Measurements from ENCODE around the gene CPT2. TPM values are rescaled to one million over a fixed set of nuclear protein-coding genes. Genes with fewer than 3 reads are reported as not detected.

The CPT2 gene
- total and polyA plus RNA-seq, 9 of the 15 experiments (the other 6 are each of a cell fraction or from before 2014, with no cell fraction given) = 7.6 to 25.1 (median 16.8) TPM

- ChIA-PET POLR2A (interaction anchor here (0.6 to 0.7 kb wide), 2 partner anchors 109 to 678 kb away, joined by 3 read pairs; no protein-coding TSS in a partner anchor), CTCF (ENCODE audit: low intra/inter-chr PET ratio) (no interaction called here)
- H3K79me2 ChIP-seq (ENCODE audit: control insufficient read depth, insufficient read depth, low read length) = peaks cover 17% of the 10 kb centered on the region
Observed at GRCh38 chr1:53219711-53220110, 23.1 kb downstream of the CPT2 start.

More at GRCh38 chr1:53219711-53220110, 23.1 kb downstream of the CPT2 start:
- H3K9me1 ChIP-seq (ENCODE audit: control insufficient read depth, insufficient read depth, low read length) = no peaks in the 10 kb centered on the region
- H3K9ac ChIP-seq (ENCODE audit: insufficient read depth in 1 of 2, low read depth in 2 of 2, low read length in 2 of 2) = peak overlapping the region; percentile 22 to 82; a peak in 3 of 4 replicates
- ATAC-seq = no peak
- 13% methylated on average over 8 of the region's 8 CpGs for WGBS (ENCODE audit: insufficient coverage, low coverage, missing lambda C conversion rate)
- H3K36me3 ChIP-seq (ENCODE audit: control insufficient read depth, insufficient read depth, low read length) = peaks cover 36% of the 10 kb centered on the region; the same call in 2 of the 3 replicates
- H3K4me3 ChIP-seq = peak overlapping the region; percentile 69
- H3K9me3 ChIP-seq (replicated peaks; ENCODE audit: control insufficient read depth, insufficient read depth, low read depth, low read length) = no peaks in the 10 kb centered on the region
- TF ChIP-seq CEBPB (tag; IDR thresholded peaks at IDR 0.05) = peak; percentile 82
- no peak for TF ChIP-seq ZNF512 (tag; IDR thresholded peaks at IDR 0.05)
- TF ChIP-seq ZFP1 (CRISPR knock-in tag; IDR thresholded peaks at IDR 0.05) = no peak
- no peak for TF ChIP-seq ZNF274 (IDR thresholded peaks at IDR 0.05; ENCODE audit: borderline replicate concordance, low read depth, low read length)
- TF ChIP-seq, protein P1, sequence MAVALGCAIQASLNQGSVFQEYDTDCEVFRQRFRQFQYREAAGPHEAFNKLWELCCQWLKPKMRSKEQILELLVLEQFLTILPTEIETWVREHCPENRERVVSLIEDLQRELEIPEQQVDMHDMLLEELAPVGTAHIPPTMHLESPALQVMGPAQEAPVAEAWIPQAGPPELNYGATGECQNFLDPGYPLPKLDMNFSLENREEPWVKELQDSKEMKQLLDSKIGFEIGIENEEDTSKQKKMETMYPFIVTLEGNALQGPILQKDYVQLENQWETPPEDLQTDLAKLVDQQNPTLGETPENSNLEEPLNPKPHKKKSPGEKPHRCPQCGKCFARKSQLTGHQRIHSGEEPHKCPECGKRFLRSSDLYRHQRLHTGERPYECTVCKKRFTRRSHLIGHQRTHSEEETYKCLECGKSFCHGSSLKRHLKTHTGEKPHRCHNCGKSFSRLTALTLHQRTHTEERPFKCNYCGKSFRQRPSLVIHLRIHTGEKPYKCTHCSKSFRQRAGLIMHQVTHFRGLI (CRISPR knock-in tag; IDR thresholded peaks at IDR 0.05) = no peak
- no peak for TF ChIP-seq CBFA2T3 (IDR thresholded peaks at IDR 0.05)
- no peak for TF ChIP-seq CEBPG (CRISPR knock-in tag; IDR thresholded peaks at IDR 0.05)
- TF ChIP-seq CEBPG (tag; conservative IDR thresholded peaks at IDR 0.05 in 1 of 2, IDR thresholded peaks at IDR 0.05 in 1 of 2) = peak; percentile 40 to 45; a peak in 2 of 4 replicates
- TF ChIP-seq TRIM25 (IDR thresholded peaks at IDR 0.05; ENCODE audit: borderline replicate concordance) = 0 out of 2 replicates have a peak, but pooled peaks have one; percentile 11
- no peak for TF ChIP-seq ZNF134 (CRISPR knock-in tag; conservative IDR thresholded peaks at IDR 0.05)
- peak overlapping the region; percentile 88 for H3K27ac ChIP-seq (ENCODE audit: extremely low read depth, low read depth, low read length)
- in situ Hi-C loops (cut with MboI) = no loop called here
- FAIRE-seq = no peak
- peak overlapping the region; percentile 99 for H2AFZ ChIP-seq (ENCODE audit: low read depth, low read length)
- DNase-seq (ENCODE audit: extremely low read depth in 1 of 4, low spot score in 3 of 4) = no peak
- peaks cover 8% of the 10 kb centered on the region in 2 experiments; a peak in 3 of 5 replicates for H3K4me1 ChIP-seq (replicated peaks in 1 of 2; ENCODE audit: control insufficient read depth in 2 of 2, insufficient read depth in 2 of 2, low read length in 2 of 2)
- intact Hi-C loops (cut with micrococcal nuclease) = no loop called here
- peak overlapping the region; percentile 96 for H3K4me2 ChIP-seq (ENCODE audit: insufficient read depth, low read length)
- no peaks in the 10 kb centered on the region for H3K27me3 ChIP-seq (ENCODE audit: control insufficient read depth in 2 of 2, insufficient read depth in 2 of 2, low read length in 2 of 2)
- BruUV-seq (replicated peaks) = TSS peak; percentile 73
- no peaks in the 10 kb centered on the region for H4K20me1 ChIP-seq (replicated peaks; ENCODE audit: control insufficient read depth, insufficient read depth, low read length)
